GM12878 (cell line): Measurements from ENCODE around the gene PRDX1. TPM values are rescaled to one million over a fixed set of nuclear protein-coding genes. Genes with fewer than 3 reads are reported as not detected.
A peak's percentile ranks its signal among the peaks of the same experiment; 100 is the strongest.

Experiments
- BACH1 ChIP-seq: fragments of 450-650 bp; IDR thresholded peaks from 2 replicates; pipeline ENCODE4 v1.6.1; 2017; ENCODE audit warnings: mild to moderate bottlenecking, borderline replicate concordance
- FOXK2 ChIP-seq: fragments of 450-650 bp; IDR thresholded peaks from 2 replicates; pipeline ENCODE4 v1.6.1; 2017; ENCODE audit warnings: mild to moderate bottlenecking, moderate library complexity
- KAT2A ChIP-seq: conservative IDR thresholded peaks from 2 replicates; pipeline ENCODE4 v1.6.1; 2011; ENCODE audit warnings: low read depth, low read length; ENCODE audit not compliant: control insufficient read depth
- PRDM15 ChIP-seq: fragments of 450-650 bp; formaldehyde crosslinking; IDR thresholded peaks from 2 replicates; pipeline ENCODE4 v1.4.0; 2020; ENCODE audit warnings: mild to moderate bottlenecking, moderate library complexity
- RAD51 ChIP-seq: fragments of 450-650 bp; IDR thresholded peaks from 2 replicates; pipeline ENCODE4 v1.6.1; 2016; ENCODE audit warnings: moderate library complexity, mild to moderate bottlenecking, inconsistent platforms
- SMAD1 ChIP-seq: fragments of 450-650 bp; IDR thresholded peaks from 2 replicates; pipeline ENCODE4 v1.6.1; 2018; ENCODE audit warnings: mild to moderate bottlenecking, low read depth; ENCODE audit not compliant: partially characterized antibody
- SPI1 ChIP-seq: IDR thresholded peaks from 2 replicates; pipeline ENCODE4 v1.6.1; 2011; ENCODE audit warnings: low read depth, mild to moderate bottlenecking, low read length, moderate library complexity, borderline replicate concordance; ENCODE audit not compliant: insufficient read depth
- SRF ChIP-seq, 2 experiments: IDR thresholded peaks; 2 replicates each; pipeline ENCODE4 v1.6.1; 2011; ENCODE audit warnings: low read depth in 2 of 2, low read length in 2 of 2, mild to moderate bottlenecking in 1 of 2, moderate library complexity in 1 of 2
- WRNIP1 ChIP-seq: IDR thresholded peaks from 2 replicates; pipeline ENCODE4 v1.6.1; 2011; ENCODE audit warnings: low read depth, low read length, improper control_type of control experiment, borderline replicate concordance
- ZNF24 ChIP-seq: fragments of 450-650 bp; IDR thresholded peaks from 2 replicates; pipeline ENCODE4 v1.6.1; 2017; ENCODE audit warnings: antibody characterized with exemption, mild to moderate bottlenecking
- ZNF384 ChIP-seq: IDR thresholded peaks from 2 replicates; pipeline ENCODE4 v1.6.1; 2012; ENCODE audit warnings: low read depth, mild to moderate bottlenecking, low read length, improper control_type of control experiment, borderline replicate concordance
- polyA plus RNA-seq, 11 experiments: library from polyadenylated mRNA; depleted of rRNA in 4 of 11; unstranded in 6 of 11; stranded (reverse) in 5 of 11; fragments of >200 nt; fragmentation: Nextera tagmentation in 4 of 11; fragmentation: Illumina TruSeq in 1 of 11; extraction: Ambion mirVana in 4 of 11; extraction: Trizol in 1 of 11; gene quantifications; 1 replicate in 1 of 11; 2 replicates in 10 of 11; pipeline versions ENCODE4 v1.2.1 to v1.2.3, GENCODE V29; 2011 to 2016; ENCODE audit warnings: inconsistent platforms in 2 of 11, missing spikeins in 2 of 11, low read depth in 1 of 11
- total RNA-seq, 4 experiments: library from RNA; depleted of rRNA in 3 of 4; stranded (reverse); fragments of >200 nt in 3 of 4; fragmentation: Illumina TruSeq in 1 of 4; extraction: Trizol in 1 of 4; gene quantifications; 2 replicates each; pipeline versions ENCODE4 v1.2.1 to v1.2.3, GENCODE V29; 2013 to 2021
- TF ChIP-seq, protein P1 (sequence below): IDR thresholded peaks from 2 replicates; pipeline ENCODE4 v1.6.1; 2011; ENCODE audit warnings: borderline replicate concordance, low read depth, mild to moderate bottlenecking, moderate library complexity, mixed read lengths, low read length; ENCODE audit not compliant: insufficient read depth; ENCODE audit errors: extremely low read length
- TF ChIP-seq, protein P2 (sequence below): fragments of 450-650 bp; IDR thresholded peaks from 2 replicates; pipeline ENCODE4 v1.6.1; 2018; ENCODE audit warnings: mild to moderate bottlenecking, low read depth, moderate library complexity; ENCODE audit not compliant: partially characterized antibody
- TF ChIP-seq, protein P3 (sequence below): fragments of 450-650 bp; IDR thresholded peaks from 2 replicates; pipeline ENCODE4 v1.6.1; 2016; ENCODE audit warnings: mild to moderate bottlenecking
- TF ChIP-seq, protein P4 (sequence below): IDR thresholded peaks from 2 replicates; pipeline ENCODE4 v1.6.1; 2011; ENCODE audit warnings: low read depth, low read length, improper control_type of control experiment, borderline replicate concordance
- TF ChIP-seq, protein P5 (sequence below): fragments of 450-650 bp; IDR thresholded peaks from 2 replicates; pipeline ENCODE4 v1.6.1; 2014; ENCODE audit warnings: mild to moderate bottlenecking

PRDX1 gene
- total and polyA plus RNA-seq, 10 of the 15 experiments (the other 5 are each of a cell fraction or from before 2014, with no cell fraction given): 659 to 1,775 (median 811) TPM

- TF ChIP-seq, protein P1, sequence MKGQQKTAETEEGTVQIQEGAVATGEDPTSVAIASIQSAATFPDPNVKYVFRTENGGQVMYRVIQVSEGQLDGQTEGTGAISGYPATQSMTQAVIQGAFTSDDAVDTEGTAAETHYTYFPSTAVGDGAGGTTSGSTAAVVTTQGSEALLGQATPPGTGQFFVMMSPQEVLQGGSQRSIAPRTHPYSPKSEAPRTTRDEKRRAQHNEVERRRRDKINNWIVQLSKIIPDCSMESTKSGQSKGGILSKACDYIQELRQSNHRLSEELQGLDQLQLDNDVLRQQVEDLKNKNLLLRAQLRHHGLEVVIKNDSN: peak; percentile 87
- TF ChIP-seq FOXK2: peak; percentile 55; the same call in 1 of the 2 replicates
- TF ChIP-seq, protein P2, sequence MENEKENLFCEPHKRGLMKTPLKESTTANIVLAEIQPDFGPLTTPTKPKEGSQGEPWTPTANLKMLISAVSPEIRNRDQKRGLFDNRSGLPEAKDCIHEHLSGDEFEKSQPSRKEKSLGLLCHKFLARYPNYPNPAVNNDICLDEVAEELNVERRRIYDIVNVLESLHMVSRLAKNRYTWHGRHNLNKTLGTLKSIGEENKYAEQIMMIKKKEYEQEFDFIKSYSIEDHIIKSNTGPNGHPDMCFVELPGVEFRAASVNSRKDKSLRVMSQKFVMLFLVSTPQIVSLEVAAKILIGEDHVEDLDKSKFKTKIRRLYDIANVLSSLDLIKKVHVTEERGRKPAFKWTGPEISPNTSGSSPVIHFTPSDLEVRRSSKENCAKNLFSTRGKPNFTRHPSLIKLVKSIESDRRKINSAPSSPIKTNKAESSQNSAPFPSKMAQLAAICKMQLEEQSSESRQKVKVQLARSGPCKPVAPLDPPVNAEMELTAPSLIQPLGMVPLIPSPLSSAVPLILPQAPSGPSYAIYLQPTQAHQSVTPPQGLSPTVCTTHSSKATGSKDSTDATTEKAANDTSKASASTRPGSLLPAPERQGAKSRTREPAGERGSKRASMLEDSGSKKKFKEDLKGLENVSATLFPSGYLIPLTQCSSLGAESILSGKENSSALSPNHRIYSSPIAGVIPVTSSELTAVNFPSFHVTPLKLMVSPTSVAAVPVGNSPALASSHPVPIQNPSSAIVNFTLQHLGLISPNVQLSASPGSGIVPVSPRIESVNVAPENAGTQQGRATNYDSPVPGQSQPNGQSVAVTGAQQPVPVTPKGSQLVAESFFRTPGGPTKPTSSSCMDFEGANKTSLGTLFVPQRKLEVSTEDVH: no peak
- TF ChIP-seq RAD51: peak; percentile 97
- no peak for TF ChIP-seq SRF (IDR thresholded peaks at IDR 0.05; ENCODE audit: low read depth in 2 of 2, low read length in 2 of 2)
- TF ChIP-seq, protein P3, sequence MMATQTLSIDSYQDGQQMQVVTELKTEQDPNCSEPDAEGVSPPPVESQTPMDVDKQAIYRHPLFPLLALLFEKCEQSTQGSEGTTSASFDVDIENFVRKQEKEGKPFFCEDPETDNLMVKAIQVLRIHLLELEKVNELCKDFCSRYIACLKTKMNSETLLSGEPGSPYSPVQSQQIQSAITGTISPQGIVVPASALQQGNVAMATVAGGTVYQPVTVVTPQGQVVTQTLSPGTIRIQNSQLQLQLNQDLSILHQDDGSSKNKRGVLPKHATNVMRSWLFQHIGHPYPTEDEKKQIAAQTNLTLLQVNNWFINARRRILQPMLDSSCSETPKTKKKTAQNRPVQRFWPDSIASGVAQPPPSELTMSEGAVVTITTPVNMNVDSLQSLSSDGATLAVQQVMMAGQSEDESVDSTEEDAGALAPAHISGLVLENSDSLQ: peak; percentile 99
- TF ChIP-seq, protein P4, sequence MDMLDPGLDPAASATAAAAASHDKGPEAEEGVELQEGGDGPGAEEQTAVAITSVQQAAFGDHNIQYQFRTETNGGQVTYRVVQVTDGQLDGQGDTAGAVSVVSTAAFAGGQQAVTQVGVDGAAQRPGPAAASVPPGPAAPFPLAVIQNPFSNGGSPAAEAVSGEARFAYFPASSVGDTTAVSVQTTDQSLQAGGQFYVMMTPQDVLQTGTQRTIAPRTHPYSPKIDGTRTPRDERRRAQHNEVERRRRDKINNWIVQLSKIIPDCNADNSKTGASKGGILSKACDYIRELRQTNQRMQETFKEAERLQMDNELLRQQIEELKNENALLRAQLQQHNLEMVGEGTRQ: peak; percentile 86
- peak; percentile 66; the same call in 1 of the 2 replicates for TF ChIP-seq SPI1
- TF ChIP-seq ZNF24: no peak
- no peak for TF ChIP-seq SMAD1
- TF ChIP-seq ZNF384: no peak
- TF ChIP-seq, protein P5, sequence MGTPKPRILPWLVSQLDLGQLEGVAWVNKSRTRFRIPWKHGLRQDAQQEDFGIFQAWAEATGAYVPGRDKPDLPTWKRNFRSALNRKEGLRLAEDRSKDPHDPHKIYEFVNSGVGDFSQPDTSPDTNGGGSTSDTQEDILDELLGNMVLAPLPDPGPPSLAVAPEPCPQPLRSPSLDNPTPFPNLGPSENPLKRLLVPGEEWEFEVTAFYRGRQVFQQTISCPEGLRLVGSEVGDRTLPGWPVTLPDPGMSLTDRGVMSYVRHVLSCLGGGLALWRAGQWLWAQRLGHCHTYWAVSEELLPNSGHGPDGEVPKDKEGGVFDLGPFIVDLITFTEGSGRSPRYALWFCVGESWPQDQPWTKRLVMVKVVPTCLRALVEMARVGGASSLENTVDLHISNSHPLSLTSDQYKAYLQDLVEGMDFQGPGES: peak; percentile 94
- peak; percentile 58; the same call in 1 of the 2 replicates for TF ChIP-seq BACH1
- TF ChIP-seq KAT2A: no peak
- no peak for TF ChIP-seq WRNIP1
- TF ChIP-seq PRDM15: no peak
Measured at GRCh38 chr1:45490626-45491486, 30.8 kb downstream of the PRDX1 start, which contains the start of gene TESK2 (continued).
